ENCODE results near the gene NOL4L.

DNA sequence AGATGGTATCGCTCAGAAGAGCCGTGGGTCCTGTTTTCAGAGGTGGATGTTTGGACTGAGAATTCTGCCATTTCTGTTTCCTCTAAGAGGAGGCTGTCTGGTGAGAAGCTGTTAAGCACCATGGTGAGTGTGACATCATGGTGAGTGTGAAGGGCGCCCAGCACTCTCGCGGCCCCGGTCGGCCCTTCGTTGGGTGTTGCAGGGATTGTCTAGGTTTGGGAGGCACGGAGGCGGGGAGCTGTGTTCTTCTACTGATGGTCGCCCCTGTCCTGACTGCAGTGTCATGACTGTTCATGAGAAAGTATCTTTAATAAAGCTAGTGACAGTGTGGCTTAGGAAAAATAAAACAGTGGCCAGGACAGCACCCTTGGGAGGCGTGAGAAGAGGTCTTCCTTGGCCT is 70.4 kb downstream of the NOL4L start:
- no peak for TF ChIP-seq CTCF (IDR thresholded peaks at IDR 0.05; ENCODE audit: low read length)
- TF ChIP-seq EZH2 (IDR thresholded peaks at IDR 0.05; ENCODE audit: borderline replicate concordance, low read length), result no peak
